ENCODE results near the gene RFPL3. TPM values are rescaled to one million over a fixed set of nuclear protein-coding genes. Genes with fewer than 3 reads are reported as not detected.

Gene RFPL3
- total RNA-seq, result not detected in 2 replicates

DNA sequence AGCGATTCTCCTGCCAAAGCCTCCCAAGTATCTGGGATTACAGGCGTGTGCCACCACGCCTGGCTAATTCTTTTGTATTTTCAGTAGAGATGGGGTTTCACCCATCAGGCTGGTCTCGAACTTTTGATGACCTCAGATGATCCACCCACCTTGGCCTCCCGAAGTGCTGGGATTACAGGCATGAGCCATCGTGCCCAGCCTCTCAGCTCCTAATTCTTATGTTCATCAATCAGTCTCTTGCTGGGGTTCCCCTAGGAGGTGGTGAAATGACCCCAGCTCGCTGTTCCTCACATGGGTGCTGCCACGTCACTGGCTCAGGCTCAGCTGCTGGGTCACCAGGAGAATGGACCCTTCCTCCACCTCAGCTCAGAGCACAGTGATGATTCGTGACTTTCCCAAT is at the start of gene RFPL3:
Gene RFPL3 (plus strand): TSS at position 301 of the 400 bp plus-strand sequence. CDS start 205 bp downstream, outside the sequence.

Small RNAs within 50 kb of the gene (small RNA-seq; reads per million reads assigned to genes)
- gene AL021937.2 (not detected), gene IGLVIVOR22-2 (not detected), gene RF02171 (not detected), gene RF02172 (not detected)

Other genes starting within 250 kb of the RFPL3 start
- gene C22orf42, start 198.6 kb upstream of the RFPL3 start, total RNA-seq, result not detected in 2 replicates
- gene RFPL2, start 152.8 kb upstream of the RFPL3 start, total RNA-seq, result not detected in 2 replicates
- gene SLC5A4, start 102.5 kb upstream of the RFPL3 start, total RNA-seq, result not detected in 2 replicates
- gene RTCB, start 54.4 kb downstream of the RFPL3 start, total RNA-seq, result 83.9 and 89.9 TPM in 2 replicates
- gene BPIFC, start 106.6 kb downstream of the RFPL3 start, total RNA-seq, result not detected in 2 replicates
- gene FBXO7, start 116.9 kb downstream of the RFPL3 start, total RNA-seq, result 81.3 and 84.0 TPM in 2 replicates